Measurements from ENCODE around the gene LLCFC1.

Gene LLCFC1

GRCh38 chr7:142941541-142941940 lies 2.3 kb downstream of the LLCFC1 start:
- no peaks in the 10 kb centered on the region for H3K9me3 ChIP-seq (ENCODE audit: insufficient read depth, low read length)
- H3K9ac ChIP-seq (ENCODE audit: low read length), result no peak overlapping the region
- H3K4me2 ChIP-seq (ENCODE audit: low read length), result no peak overlapping the region
- H3K27me3 ChIP-seq (ENCODE audit: low read depth, low read length), result 0 out of 2 replicates have a peak, but pooled peaks cover 3% of the 10 kb centered on the region
- no peak overlapping the region for H3K4me3 ChIP-seq (ENCODE audit: low read length)
- no peaks in the 10 kb centered on the region for H4K20me1 ChIP-seq (ENCODE audit: insufficient read depth, low read length)
- no peak overlapping the region for H3K27ac ChIP-seq (ENCODE audit: low read length)
- H3K4me1 ChIP-seq (ENCODE audit: low read length), result peaks cover 4% of the 10 kb centered on the region; the same call in 1 of the 2 replicates
- TF ChIP-seq, protein P1, sequence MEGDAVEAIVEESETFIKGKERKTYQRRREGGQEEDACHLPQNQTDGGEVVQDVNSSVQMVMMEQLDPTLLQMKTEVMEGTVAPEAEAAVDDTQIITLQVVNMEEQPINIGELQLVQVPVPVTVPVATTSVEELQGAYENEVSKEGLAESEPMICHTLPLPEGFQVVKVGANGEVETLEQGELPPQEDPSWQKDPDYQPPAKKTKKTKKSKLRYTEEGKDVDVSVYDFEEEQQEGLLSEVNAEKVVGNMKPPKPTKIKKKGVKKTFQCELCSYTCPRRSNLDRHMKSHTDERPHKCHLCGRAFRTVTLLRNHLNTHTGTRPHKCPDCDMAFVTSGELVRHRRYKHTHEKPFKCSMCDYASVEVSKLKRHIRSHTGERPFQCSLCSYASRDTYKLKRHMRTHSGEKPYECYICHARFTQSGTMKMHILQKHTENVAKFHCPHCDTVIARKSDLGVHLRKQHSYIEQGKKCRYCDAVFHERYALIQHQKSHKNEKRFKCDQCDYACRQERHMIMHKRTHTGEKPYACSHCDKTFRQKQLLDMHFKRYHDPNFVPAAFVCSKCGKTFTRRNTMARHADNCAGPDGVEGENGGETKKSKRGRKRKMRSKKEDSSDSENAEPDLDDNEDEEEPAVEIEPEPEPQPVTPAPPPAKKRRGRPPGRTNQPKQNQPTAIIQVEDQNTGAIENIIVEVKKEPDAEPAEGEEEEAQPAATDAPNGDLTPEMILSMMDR (IDR thresholded peaks at IDR 0.05; ENCODE audit: low read depth, low read length), result no peak
- TF ChIP-seq EZH2phosphoT487 (IDR thresholded peaks at IDR 0.05; ENCODE audit: low read depth), result no peak
- H3K36me3 ChIP-seq (replicated peaks; ENCODE audit: low read depth, low read length), result no peaks in the 10 kb centered on the region
- no peak overlapping the region for H2AFZ ChIP-seq (ENCODE audit: low read depth, low read length)
- no peaks in the 10 kb centered on the region for H3K79me2 ChIP-seq (ENCODE audit: low read length)

DNA sequence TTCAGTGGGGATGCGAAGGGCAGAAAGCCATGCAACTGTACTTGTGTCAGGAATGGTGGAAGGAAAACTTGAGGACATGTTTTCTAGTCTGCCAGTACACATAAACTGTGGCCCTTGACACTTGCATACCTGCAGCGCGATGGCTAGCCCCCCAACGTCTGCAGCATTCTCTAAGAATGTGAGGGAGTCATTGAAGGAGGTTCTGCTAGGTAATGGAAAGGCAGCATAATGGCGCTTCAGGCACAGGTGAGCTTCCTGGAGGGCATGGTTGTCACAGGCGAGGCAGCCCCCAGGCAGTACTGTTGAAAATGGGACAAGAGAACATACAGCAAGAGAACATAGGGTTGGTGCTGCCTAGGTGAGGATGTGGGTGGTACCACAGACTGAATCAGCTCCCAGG lies 3.5 kb downstream of the LLCFC1 start:
- Histone ChIP-seq H3K27me3 (ENCODE audit: low read depth, low read length) (peaks cover 3% of the 10 kb centered on the region; the same call in 1 of the 2 replicates), H3K4me2 (ENCODE audit: low read length) (no peak overlapping the region), H3K36me3 (replicated peaks; ENCODE audit: low read depth, low read length) (no peaks in the 10 kb centered on the region), H3K9ac (ENCODE audit: low read length) (no peak overlapping the region), H3K9me3 (ENCODE audit: insufficient read depth, low read length) (no peaks in the 10 kb centered on the region), H3K79me2 (ENCODE audit: low read length) (no peaks in the 10 kb centered on the region), H3K4me1 (ENCODE audit: low read length) (peaks cover 4% of the 10 kb centered on the region; the same call in 1 of the 2 replicates), H2AFZ (ENCODE audit: low read depth, low read length) (no peak overlapping the region), H3K27ac (ENCODE audit: low read length) (no peak overlapping the region), H3K4me3 (ENCODE audit: low read length) (no peak overlapping the region), H4K20me1 (ENCODE audit: insufficient read depth, low read length) (no peaks in the 10 kb centered on the region)
- TF ChIP-seq, protein P1 (IDR thresholded peaks at IDR 0.05; ENCODE audit: low read depth, low read length), result no peak
- no peak for TF ChIP-seq EZH2phosphoT487 (IDR thresholded peaks at IDR 0.05; ENCODE audit: low read depth)

DNA sequence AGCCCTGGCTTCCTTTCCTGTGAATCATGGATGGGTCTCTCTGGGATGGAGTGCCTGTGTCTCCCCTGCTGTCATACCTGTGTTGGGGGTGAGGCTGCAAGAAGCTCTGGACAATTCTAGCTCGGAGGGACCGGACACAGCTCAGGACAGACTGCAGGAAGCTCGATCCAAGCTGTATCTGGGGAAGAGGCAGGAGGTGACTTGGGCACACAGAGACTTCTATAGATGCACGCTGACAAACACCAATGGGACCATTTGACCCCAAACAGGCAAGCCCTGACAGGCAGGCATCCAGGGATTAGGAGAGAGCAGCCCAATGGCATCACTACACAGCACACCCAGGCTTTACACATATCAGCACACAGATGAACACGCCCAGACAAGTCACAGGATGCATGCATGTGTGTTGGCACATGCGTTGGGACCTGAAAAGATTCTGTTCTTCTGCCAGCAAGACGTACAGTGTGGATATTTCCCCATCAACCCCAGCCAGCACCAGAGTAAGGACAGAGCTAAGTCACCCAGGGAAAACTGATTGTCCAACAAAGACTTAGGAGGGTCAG lies 4.5 kb downstream of the LLCFC1 start:
- Histone ChIP-seq H3K27me3 (ENCODE audit: low read depth, low read length) (peaks cover 7% of the 10 kb centered on the region), H4K20me1 (ENCODE audit: insufficient read depth, low read length) (no peaks in the 10 kb centered on the region), H3K4me2 (ENCODE audit: low read length) (no peak overlapping the region), H2AFZ (ENCODE audit: low read depth, low read length) (no peak overlapping the region), H3K79me2 (ENCODE audit: low read length) (no peaks in the 10 kb centered on the region), H3K27ac (ENCODE audit: low read length) (no peak overlapping the region), H3K9me3 (ENCODE audit: insufficient read depth, low read length) (no peaks in the 10 kb centered on the region), H3K4me3 (ENCODE audit: low read length) (no peak overlapping the region), H3K9ac (ENCODE audit: low read length) (no peak overlapping the region), H3K36me3 (replicated peaks; ENCODE audit: low read depth, low read length) (no peaks in the 10 kb centered on the region), H3K4me1 (ENCODE audit: low read length) (peaks cover 4% of the 10 kb centered on the region; the same call in 1 of the 2 replicates)
- TF ChIP-seq, protein P1 (IDR thresholded peaks at IDR 0.05; ENCODE audit: low read depth, low read length), result no peak
- TF ChIP-seq EZH2phosphoT487 (IDR thresholded peaks at IDR 0.05; ENCODE audit: low read depth), result no peak

- no peaks in the 10 kb centered on the region for H3K9me3 ChIP-seq (ENCODE audit: insufficient read depth, low read length)
- H3K9ac ChIP-seq (ENCODE audit: low read length), result no peak overlapping the region
- TF ChIP-seq EZH2phosphoT487 (IDR thresholded peaks at IDR 0.05; ENCODE audit: low read depth), result no peak
- TF ChIP-seq, protein P1 (IDR thresholded peaks at IDR 0.05; ENCODE audit: low read depth, low read length), result no peak
- H4K20me1 ChIP-seq (ENCODE audit: insufficient read depth, low read length), result no peaks in the 10 kb centered on the region
- no peaks in the 10 kb centered on the region for H3K36me3 ChIP-seq (replicated peaks; ENCODE audit: low read depth, low read length)
- peaks cover 18% of the 10 kb centered on the region for H3K27me3 ChIP-seq (ENCODE audit: low read depth, low read length)
- H2AFZ ChIP-seq (ENCODE audit: low read depth, low read length), result no peak overlapping the region
- no peak overlapping the region for H3K4me2 ChIP-seq (ENCODE audit: low read length)
- no peak overlapping the region for H3K4me3 ChIP-seq (ENCODE audit: low read length)
- no peaks in the 10 kb centered on the region for H3K79me2 ChIP-seq (ENCODE audit: low read length)
- peaks cover 4% of the 10 kb centered on the region; the same call in 1 of the 2 replicates for H3K4me1 ChIP-seq (ENCODE audit: low read length)
- H3K27ac ChIP-seq (ENCODE audit: low read length), result no peak overlapping the region
These were observed 5.7 kb downstream of the LLCFC1 start for GRCh38 chr7:142945001-142945400.
